A549 treated with CORT108297 at 1 μM for 4 hours (cell line): ENCODE results near the gene CBLB. TPM values are rescaled to one million over a fixed set of nuclear protein-coding genes. Genes with fewer than 3 reads are reported as not detected.

Source experiments
- total RNA-seq: library from RNA; stranded (reverse); fragments of 200-300 nt; extraction: Qiagen RNA extraction; gene quantifications from 5 replicates; pipeline ENCODE4 v1.2.3, GENCODE V29; 2022

The CBLB gene
- 14.7 to 21.2 TPM (median 17.3 TPM) in 5 replicates for total RNA-seq

GRCh38 chr3:105868742-105869530 is at the start of gene CBLB:
CBLB (minus strand) TSS chr3:105869012; CDS start chr3:105867577, 1,435 bp downstream.

